Measurements from ENCODE around the gene MT2A.

DNA sequence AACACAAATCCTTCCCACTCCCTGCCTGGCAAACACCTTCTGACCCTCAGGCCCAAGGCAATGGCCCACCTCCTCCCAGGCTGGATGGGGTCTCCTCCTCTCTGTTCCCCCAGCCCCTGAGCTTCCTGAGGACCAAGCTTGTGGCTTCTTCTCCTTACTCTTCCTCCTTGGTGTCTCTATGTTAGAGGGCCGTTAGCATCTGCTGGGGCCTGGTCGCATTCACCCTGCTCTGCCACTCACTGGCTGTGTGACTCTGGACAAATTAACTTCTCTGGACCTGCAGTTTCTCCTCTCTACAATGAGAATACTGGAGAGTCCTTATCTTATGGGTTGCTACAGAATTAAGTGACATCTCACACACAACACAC, 725 bp upstream of the MT2A start:
- TF ChIP-seq POLR2AphosphoS5 (IDR thresholded peaks at IDR 0.05), result no peak
- TF ChIP-seq, protein P1, sequence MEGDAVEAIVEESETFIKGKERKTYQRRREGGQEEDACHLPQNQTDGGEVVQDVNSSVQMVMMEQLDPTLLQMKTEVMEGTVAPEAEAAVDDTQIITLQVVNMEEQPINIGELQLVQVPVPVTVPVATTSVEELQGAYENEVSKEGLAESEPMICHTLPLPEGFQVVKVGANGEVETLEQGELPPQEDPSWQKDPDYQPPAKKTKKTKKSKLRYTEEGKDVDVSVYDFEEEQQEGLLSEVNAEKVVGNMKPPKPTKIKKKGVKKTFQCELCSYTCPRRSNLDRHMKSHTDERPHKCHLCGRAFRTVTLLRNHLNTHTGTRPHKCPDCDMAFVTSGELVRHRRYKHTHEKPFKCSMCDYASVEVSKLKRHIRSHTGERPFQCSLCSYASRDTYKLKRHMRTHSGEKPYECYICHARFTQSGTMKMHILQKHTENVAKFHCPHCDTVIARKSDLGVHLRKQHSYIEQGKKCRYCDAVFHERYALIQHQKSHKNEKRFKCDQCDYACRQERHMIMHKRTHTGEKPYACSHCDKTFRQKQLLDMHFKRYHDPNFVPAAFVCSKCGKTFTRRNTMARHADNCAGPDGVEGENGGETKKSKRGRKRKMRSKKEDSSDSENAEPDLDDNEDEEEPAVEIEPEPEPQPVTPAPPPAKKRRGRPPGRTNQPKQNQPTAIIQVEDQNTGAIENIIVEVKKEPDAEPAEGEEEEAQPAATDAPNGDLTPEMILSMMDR (IDR thresholded peaks at IDR 0.05 in 8 of 11, conservative IDR thresholded peaks at IDR 0.05 in 3 of 11), result no peak
